ENCODE data around the gene SEZ6. TPM values are rescaled to one million over a fixed set of nuclear protein-coding genes. Genes with fewer than 3 reads are reported as not detected.

Gene SEZ6
- total RNA-seq, 1 donor from 2014 or later = 1.5 TPM

GRCh38 chr17:28928061-28928460, 77.8 kb downstream of the SEZ6 start:
- H3K36me3 Mint-ChIP-seq = peaks cover 42% of the 10 kb centered on the region
- no peak overlapping the region for H2AFZ ChIP-seq (replicated peaks)
- H3K9ac ChIP-seq = no peak overlapping the region
- peaks cover 94% of the 10 kb centered on the region for H3K79me2 ChIP-seq (ENCODE audit: low read depth)
- no peaks in the 10 kb centered on the region for H3K4me1 Mint-ChIP-seq
- no peak overlapping the region for H3K4me2 ChIP-seq
- H3K36me3 ChIP-seq = peaks cover under 1% of the 10 kb centered on the region
- H3K9me3 Mint-ChIP-seq = no peaks in the 10 kb centered on the region
- H3K27me3 ChIP-seq = no peaks in the 10 kb centered on the region
- DNase-seq (ENCODE audit: low spot score) = no peak
- H3K4me3 ChIP-seq = no peak overlapping the region
- H4K20me1 ChIP-seq (ENCODE audit: low read depth) = peaks cover 83% of the 10 kb centered on the region
- no peak for TF ChIP-seq EZH2phosphoT487 (IDR thresholded peaks at IDR 0.05)
- no peak for TF ChIP-seq CTCF (IDR thresholded peaks at IDR 0.05)
- TF ChIP-seq EZH2 (IDR thresholded peaks at IDR 0.05) = no peak
- H3K4me1 ChIP-seq = no peaks in the 10 kb centered on the region
- H3K9me3 ChIP-seq (ENCODE audit: low read depth) = no peaks in the 10 kb centered on the region
- peaks cover 15% of the 10 kb centered on the region for H3F3A ChIP-seq (ENCODE audit: low read depth)
- no peak overlapping the region for H3K27ac Mint-ChIP-seq
- no peak overlapping the region for H3K27ac ChIP-seq
- H3K27me3 Mint-ChIP-seq (ENCODE audit: insufficient read depth, low read depth) = peaks cover 4% of the 10 kb centered on the region
- H3K4me3 Mint-ChIP-seq = no peak overlapping the region

DNA sequence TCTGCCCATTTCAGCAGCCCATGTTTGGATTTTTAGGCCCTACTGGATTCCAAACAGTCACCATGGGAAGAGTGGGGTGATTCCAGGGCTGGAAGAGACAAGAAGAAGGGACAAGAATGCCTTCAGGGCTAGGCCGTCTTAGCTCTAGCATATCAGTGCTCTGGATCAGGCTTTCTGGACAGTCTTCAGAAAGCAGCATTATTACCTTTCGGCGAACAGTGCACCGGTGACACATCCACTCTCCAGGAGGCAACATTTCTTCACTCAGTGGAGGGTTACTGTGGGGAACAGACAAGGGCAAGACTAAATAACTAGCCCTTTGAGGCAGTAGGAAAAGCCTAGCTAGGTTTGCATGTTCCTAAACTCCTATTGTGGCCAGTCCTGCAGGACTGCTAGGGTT, 79.0 kb downstream of the SEZ6 start:
- H3K9ac ChIP-seq = no peak overlapping the region
- H3K27me3 ChIP-seq = no peaks in the 10 kb centered on the region
- no peaks in the 10 kb centered on the region for H3K4me1 Mint-ChIP-seq
- H3K4me2 ChIP-seq = no peak overlapping the region
- no peak overlapping the region for H2AFZ ChIP-seq (replicated peaks)
- TF ChIP-seq EZH2 (IDR thresholded peaks at IDR 0.05) (no peak), EZH2phosphoT487 (IDR thresholded peaks at IDR 0.05) (no peak), CTCF (IDR thresholded peaks at IDR 0.05) (no peak)
- no peak overlapping the region for H3K27ac ChIP-seq
- H3K4me3 ChIP-seq = no peak overlapping the region
- peaks cover 2% of the 10 kb centered on the region for H3K27me3 Mint-ChIP-seq (ENCODE audit: insufficient read depth, low read depth)
- peaks cover 13% of the 10 kb centered on the region for H3F3A ChIP-seq (ENCODE audit: low read depth)
- H3K4me3 Mint-ChIP-seq = no peak overlapping the region
- H3K36me3 ChIP-seq = peaks cover 3% of the 10 kb centered on the region
- H4K20me1 ChIP-seq (ENCODE audit: low read depth) = peaks cover 71% of the 10 kb centered on the region
- H3K9me3 ChIP-seq (ENCODE audit: low read depth) = no peaks in the 10 kb centered on the region
- H3K4me1 ChIP-seq = no peaks in the 10 kb centered on the region
- peaks cover 90% of the 10 kb centered on the region for H3K79me2 ChIP-seq (ENCODE audit: low read depth)
- peaks cover 48% of the 10 kb centered on the region for H3K36me3 Mint-ChIP-seq
- H3K27ac Mint-ChIP-seq = no peak overlapping the region
- no peak for DNase-seq (ENCODE audit: low spot score)
- H3K9me3 Mint-ChIP-seq = no peaks in the 10 kb centered on the region

- peaks cover 53% of the 10 kb centered on the region for H3K36me3 Mint-ChIP-seq
- Histone ChIP-seq H3K4me1 (no peaks in the 10 kb centered on the region), H3F3A (ENCODE audit: low read depth) (peaks cover 16% of the 10 kb centered on the region), H3K4me3 (no peak overlapping the region), H3K9me3 (ENCODE audit: low read depth) (no peaks in the 10 kb centered on the region), H2AFZ (replicated peaks) (no peak overlapping the region), H4K20me1 (ENCODE audit: low read depth) (peaks cover 68% of the 10 kb centered on the region), H3K27ac (no peak overlapping the region), H3K36me3 (peaks cover 7% of the 10 kb centered on the region), H3K79me2 (ENCODE audit: low read depth) (peaks cover 86% of the 10 kb centered on the region), H3K9ac (no peak overlapping the region), H3K27me3 (no peaks in the 10 kb centered on the region), H3K4me2 (no peak overlapping the region)
- no peak overlapping the region for H3K4me3 Mint-ChIP-seq
- H3K27ac Mint-ChIP-seq = no peak overlapping the region
- H3K4me1 Mint-ChIP-seq = no peaks in the 10 kb centered on the region
- H3K27me3 Mint-ChIP-seq (ENCODE audit: insufficient read depth, low read depth) = peaks cover 2% of the 10 kb centered on the region
- no peak for DNase-seq (ENCODE audit: low spot score)
- TF ChIP-seq CTCF (IDR thresholded peaks at IDR 0.05) = no peak
- no peak for TF ChIP-seq EZH2phosphoT487 (IDR thresholded peaks at IDR 0.05)
- TF ChIP-seq EZH2 (IDR thresholded peaks at IDR 0.05) = no peak
- no peaks in the 10 kb centered on the region for H3K9me3 Mint-ChIP-seq
Observed at GRCh38 chr17:28926366-28926765, 79.5 kb downstream of the SEZ6 start.

Measured in neural progenitor cell (in vitro differentiated cells).